Breast epithelium (tissue), 4 donors: ENCODE results near the gene USP14. TPM values are rescaled to one million over a fixed set of nuclear protein-coding genes. Genes with fewer than 3 reads are reported as not detected.

ENCODE experiments used
- DNase-seq, 2 donors: peaks; one replicate each; pipeline ENCODE4 v3.0.0-alpha.2; 2019; ENCODE audit warnings: low spot score in 2 of 2
- H3K27ac ChIP-seq, 2 donors: fragments of 200-600 bp; sonication (generic) in 1 of 2; one replicate each; pipeline ENCODE4 v1.5.1; 2016 to 2019; ENCODE audit warnings: mild to moderate bottlenecking in 1 of 2
- H3K27me3 ChIP-seq, 2 donors: fragments of 200-600 bp; sonication (generic) in 1 of 2; one replicate each; pipeline versions ENCODE4 v1.5.1 to v1.6.0; 2017 to 2019; ENCODE audit warnings: control low read depth in 1 of 2, mild to moderate bottlenecking in 1 of 2
- H3K36me3 ChIP-seq: fragments of 200-600 bp; one replicate; pipeline ENCODE4 v1.5.1; 2019
- H3K4me1 ChIP-seq, 2 donors: fragments of 200-600 bp; sonication (generic); one replicate each; pipeline ENCODE4 v1.5.1; 2016 to 2019; ENCODE audit warnings: control low read depth in 1 of 2
- H3K4me3 ChIP-seq, 3 donors: fragments of 200-600 bp; sonication (generic); 1 replicate in 2 of 3; 2 replicates in 1 of 3; pipeline ENCODE4 v1.5.1; 2016 to 2019; ENCODE audit warnings: mild to moderate bottlenecking in 3 of 3, moderate library complexity in 2 of 3
- H3K9me3 ChIP-seq, 2 donors: fragments of 200-600 bp; sonication (generic) in 1 of 2; one replicate each; pipeline ENCODE4 v1.5.1; 2016 to 2019; ENCODE audit warnings: control low read depth in 1 of 2
- CTCF ChIP-seq, 3 donors: fragments of 450-650 bp; IDR thresholded peaks; one replicate each; pipeline ENCODE4 v1.5.1; 2016 to 2017; ENCODE audit warnings: antibody characterized with exemption in 3 of 3, mild to moderate bottlenecking in 3 of 3, moderate library complexity in 3 of 3
- POLR2A ChIP-seq: fragments of 450-650 bp; IDR thresholded peaks from one replicate; pipeline ENCODE4 v1.6.1; 2016; ENCODE audit warnings: antibody characterized with exemption, mild to moderate bottlenecking, moderate library complexity
- POLR2AphosphoS5 ChIP-seq, 3 donors: sonication (generic); formaldehyde crosslinking; IDR thresholded peaks; one replicate each; pipeline ENCODE4 v1.6.1; 2017; ENCODE audit warnings: antibody characterized with exemption in 3 of 3
- intact Hi-C: fragments of 100-400 bp; cut with DNase I; formaldehyde crosslinking; loops from one replicate; pipeline ENCODE4 v1.15.1; 2023; ENCODE audit warnings: low total_unique reads
- total RNA-seq, 3 donors: library from RNA; depleted of rRNA; stranded (reverse); fragments of >200 nt; gene quantifications; one replicate each; pipeline ENCODE4 v1.1.0, GENCODE V29; 2016

The USP14 gene
- total RNA-seq, 3 donors from 2014 or later, result 30.5 to 46.9 (median 38.1) TPM

- TF ChIP-seq POLR2AphosphoS5 (IDR thresholded peaks at IDR 0.05) (no peak), POLR2A (no peak)
- Histone ChIP-seq H3K9me3 (no peaks in the 10 kb centered on the region), H3K4me3 (no peak overlapping the region), H3K36me3 (peaks cover 6% of the 10 kb centered on the region), H3K27ac (no peak overlapping the region), H3K27me3 (no peaks in the 10 kb centered on the region), H3K4me1 (no peaks in the 10 kb centered on the region)
- DNase-seq, result no peak
- intact Hi-C loops, result no loop called here
Measured at GRCh38 chr18:220708-221107, 62.4 kb downstream of the USP14 start.

GRCh38 chr18:225745-226144 is 67.4 kb downstream of the USP14 start:
- no peak for DNase-seq
- no peaks in the 10 kb centered on the region for H3K9me3 ChIP-seq
- H3K27me3 ChIP-seq, result no peaks in the 10 kb centered on the region
- H3K36me3 ChIP-seq, result no peaks in the 10 kb centered on the region
- H3K4me3 ChIP-seq, result no peak overlapping the region
- no peak overlapping the region for H3K27ac ChIP-seq
- H3K4me1 ChIP-seq, result no peaks in the 10 kb centered on the region
- TF ChIP-seq POLR2A (no peak), CTCF (IDR thresholded peaks at IDR 0.05) (no peak), POLR2AphosphoS5 (IDR thresholded peaks at IDR 0.05) (no peak)
- intact Hi-C loops, result no loop called here

- intact Hi-C loops, result no loop called here
- TF ChIP-seq CTCF (IDR thresholded peaks at IDR 0.05), result no peak
- Histone ChIP-seq H3K4me3 (no peak overlapping the region), H3K27ac (no peak overlapping the region), H3K36me3 (no peaks in the 10 kb centered on the region), H3K27me3 (no peaks in the 10 kb centered on the region), H3K9me3 (no peaks in the 10 kb centered on the region), H3K4me1 (no peaks in the 10 kb centered on the region)
- no peak for DNase-seq
Measured at GRCh38 chr18:227374-227773, 69.0 kb downstream of the USP14 start.

- TF ChIP-seq POLR2A (no peak), CTCF (IDR thresholded peaks at IDR 0.05) (no peak), POLR2AphosphoS5 (IDR thresholded peaks at IDR 0.05) (no peak)
- H3K27ac ChIP-seq, result no peak overlapping the region
- H3K36me3 ChIP-seq, result no peaks in the 10 kb centered on the region
- no peak for DNase-seq
- no peaks in the 10 kb centered on the region for H3K4me1 ChIP-seq
- H3K9me3 ChIP-seq, result no peaks in the 10 kb centered on the region
- no peak overlapping the region for H3K4me3 ChIP-seq
- no peaks in the 10 kb centered on the region for H3K27me3 ChIP-seq
- intact Hi-C loops, result no loop called here
Measured at GRCh38 chr18:227902-228301, 69.5 kb downstream of the USP14 start.

- no peak for TF ChIP-seq POLR2AphosphoS5 (IDR thresholded peaks at IDR 0.05)
- TF ChIP-seq POLR2A, result no peak
- TF ChIP-seq CTCF (IDR thresholded peaks at IDR 0.05), result no peak
- intact Hi-C loops, result no loop called here
- Histone ChIP-seq H3K4me3 (no peak overlapping the region), H3K36me3 (no peaks in the 10 kb centered on the region), H3K27ac (no peak overlapping the region), H3K4me1 (no peaks in the 10 kb centered on the region), H3K27me3 (no peaks in the 10 kb centered on the region), H3K9me3 (no peaks in the 10 kb centered on the region)
- no peak for DNase-seq
Measured at GRCh38 chr18:228586-228985, 70.2 kb downstream of the USP14 start.

GRCh38 chr18:231563-231962 is 73.2 kb downstream of the USP14 start:
- intact Hi-C loops, result no loop called here
- H3K4me3 ChIP-seq, result no peak overlapping the region
- H3K4me1 ChIP-seq, result no peaks in the 10 kb centered on the region
- TF ChIP-seq POLR2A (no peak), POLR2AphosphoS5 (IDR thresholded peaks at IDR 0.05) (no peak), CTCF (IDR thresholded peaks at IDR 0.05) (no peak)
- no peak for DNase-seq
- no peak overlapping the region for H3K27ac ChIP-seq
- no peaks in the 10 kb centered on the region for H3K9me3 ChIP-seq
- H3K36me3 ChIP-seq, result no peaks in the 10 kb centered on the region
- no peaks in the 10 kb centered on the region for H3K27me3 ChIP-seq
